Measurements from ENCODE around the gene FAM81A.
A peak's percentile ranks its signal among the peaks of the same experiment; 100 is the strongest.

Gene FAM81A

DNA sequence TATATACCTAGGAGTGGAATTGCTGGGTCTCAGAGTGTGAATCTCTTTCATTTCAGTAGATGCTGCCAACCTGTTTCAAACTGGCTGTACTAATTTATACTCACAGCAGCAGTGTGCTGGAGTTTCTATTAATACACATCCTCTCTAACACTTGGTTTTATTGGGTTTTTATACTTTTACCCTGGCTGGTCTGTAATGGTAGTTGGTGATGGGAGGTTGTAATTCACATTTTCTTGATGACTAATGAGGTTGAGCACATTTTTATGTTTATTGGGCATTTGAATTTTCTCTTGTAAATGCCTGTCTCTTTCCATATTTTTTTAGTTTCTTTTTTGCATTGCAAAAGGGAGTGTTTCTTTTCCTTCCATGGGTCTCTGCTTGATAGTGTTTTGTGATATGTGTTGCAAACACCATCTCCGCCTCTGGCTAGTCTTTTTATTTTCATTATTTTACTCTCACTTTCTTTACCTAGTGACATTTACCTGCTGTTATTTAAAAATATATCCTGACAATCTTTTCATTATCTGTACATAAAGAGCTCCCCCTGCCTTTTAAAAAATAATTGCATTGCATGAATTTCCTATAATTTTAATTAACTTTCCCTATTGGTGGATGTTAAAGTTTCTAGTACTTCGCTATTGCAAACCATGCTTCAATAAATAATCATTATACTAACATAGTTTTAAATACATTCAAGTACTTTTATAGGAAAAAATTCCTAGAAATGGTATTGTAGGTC lies 124.6 kb downstream of the FAM81A start:
- Histone ChIP-seq H3K4me1 (ENCODE audit: control insufficient read depth in 1 of 2, insufficient read depth in 2 of 2, low read length in 2 of 2) (no peaks in the 10 kb centered on the region), H3K18ac (ENCODE audit: low read length) (no peak overlapping the region), H3K79me2 (ENCODE audit: control insufficient read depth, insufficient read depth, low read length, poor library complexity) (no peaks in the 10 kb centered on the region), H2BK12ac (ENCODE audit: low read length) (no peak overlapping the region), H2AK5ac (ENCODE audit: low read length) (no peak overlapping the region), H2AFZ (ENCODE audit: insufficient read depth, low read length, poor library complexity) (no peak overlapping the region), H3K23ac (ENCODE audit: low read length) (no peak overlapping the region), H3K4me2 (ENCODE audit: low read length) (no peak overlapping the region), H3K36me3 (ENCODE audit: control insufficient read depth in 1 of 2, insufficient read depth in 2 of 2, low read length in 2 of 2) (no peaks in the 10 kb centered on the region), H2BK5ac (ENCODE audit: low read depth, low read length, poor library complexity) (no peak overlapping the region), H2BK120ac (ENCODE audit: insufficient read depth, low read length, poor library complexity) (no peak overlapping the region), H3K9me3 (ENCODE audit: insufficient read depth, low read depth, low read length) (no peaks in the 10 kb centered on the region), H3K27ac (ENCODE audit: low read depth, low read length) (no peak overlapping the region), H4K12ac (ENCODE audit: low read depth, low read length) (no peak overlapping the region), H3K14ac (ENCODE audit: low read length) (no peak overlapping the region), H3K4me3 (ENCODE audit: low read depth, low read length) (no peak overlapping the region), H3K79me1 (ENCODE audit: low read length) (no peaks in the 10 kb centered on the region), H4K91ac (ENCODE audit: low read depth, low read length) (no peak overlapping the region), H4K8ac (ENCODE audit: low read depth, low read length) (no peak overlapping the region), H3K27me3 (ENCODE audit: insufficient read depth, low read length) (no peaks in the 10 kb centered on the region), H3K4ac (ENCODE audit: low read depth, low read length) (no peak overlapping the region), H3K9ac (ENCODE audit: low read length) (no peak overlapping the region)
- DNase-seq, result no peak
- no CpG with 5 or more reads among the region's 2 CpGs for WGBS (ENCODE audit: extremely low coverage, insufficient coverage, insufficient read length)

DNA sequence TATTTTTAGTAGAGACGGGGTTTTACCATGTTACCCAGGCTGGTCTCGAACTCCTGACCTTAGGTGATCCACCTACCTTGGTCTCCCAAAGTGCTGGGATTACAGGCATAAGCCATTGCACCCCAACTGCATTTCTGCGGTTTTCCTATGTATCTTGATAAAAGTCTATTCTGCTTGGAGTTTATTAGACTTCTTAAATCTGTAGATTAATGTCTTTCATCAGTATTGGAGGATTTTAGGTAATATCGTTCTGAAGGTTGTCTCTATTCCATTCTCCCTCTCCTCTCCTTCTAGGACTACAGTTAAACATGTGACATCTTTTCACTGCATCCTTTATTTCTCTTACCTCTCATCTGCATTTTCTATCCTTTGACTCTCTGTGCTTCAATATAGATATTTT lies 127.3 kb downstream of the FAM81A start:
- WGBS (ENCODE audit: extremely low coverage, insufficient coverage, insufficient read length), result no CpG with 5 or more reads among the region's 4 CpGs
- Histone ChIP-seq H2BK12ac (ENCODE audit: low read length) (no peak overlapping the region), H3K4me2 (ENCODE audit: low read length) (no peak overlapping the region), H3K4ac (ENCODE audit: low read depth, low read length) (no peak overlapping the region), H3K4me1 (ENCODE audit: control insufficient read depth in 1 of 2, insufficient read depth in 2 of 2, low read length in 2 of 2) (no peaks in the 10 kb centered on the region), H2AK5ac (ENCODE audit: low read length) (no peak overlapping the region), H3K9me3 (ENCODE audit: insufficient read depth, low read depth, low read length) (no peaks in the 10 kb centered on the region), H4K8ac (ENCODE audit: low read depth, low read length) (no peak overlapping the region), H2AFZ (ENCODE audit: insufficient read depth, low read length, poor library complexity) (no peak overlapping the region), H3K18ac (ENCODE audit: low read length) (no peak overlapping the region), H4K91ac (ENCODE audit: low read depth, low read length) (no peak overlapping the region), H3K4me3 (ENCODE audit: low read depth, low read length) (no peak overlapping the region), H3K79me1 (ENCODE audit: low read length) (no peaks in the 10 kb centered on the region), H3K9ac (ENCODE audit: low read length) (no peak overlapping the region), H2BK120ac (ENCODE audit: insufficient read depth, low read length, poor library complexity) (no peak overlapping the region), H3K79me2 (ENCODE audit: control insufficient read depth, insufficient read depth, low read length, poor library complexity) (no peaks in the 10 kb centered on the region), H3K27me3 (ENCODE audit: insufficient read depth, low read length) (no peaks in the 10 kb centered on the region), H3K27ac (ENCODE audit: low read depth, low read length) (no peak overlapping the region), H3K14ac (ENCODE audit: low read length) (no peak overlapping the region), H2BK5ac (ENCODE audit: low read depth, low read length, poor library complexity) (no peak overlapping the region), H3K36me3 (ENCODE audit: control insufficient read depth in 1 of 2, insufficient read depth in 2 of 2, low read length in 2 of 2) (no peaks in the 10 kb centered on the region), H3K23ac (ENCODE audit: low read length) (no peak overlapping the region), H4K12ac (ENCODE audit: low read depth, low read length) (no peak overlapping the region)
- no peak for DNase-seq

DNA sequence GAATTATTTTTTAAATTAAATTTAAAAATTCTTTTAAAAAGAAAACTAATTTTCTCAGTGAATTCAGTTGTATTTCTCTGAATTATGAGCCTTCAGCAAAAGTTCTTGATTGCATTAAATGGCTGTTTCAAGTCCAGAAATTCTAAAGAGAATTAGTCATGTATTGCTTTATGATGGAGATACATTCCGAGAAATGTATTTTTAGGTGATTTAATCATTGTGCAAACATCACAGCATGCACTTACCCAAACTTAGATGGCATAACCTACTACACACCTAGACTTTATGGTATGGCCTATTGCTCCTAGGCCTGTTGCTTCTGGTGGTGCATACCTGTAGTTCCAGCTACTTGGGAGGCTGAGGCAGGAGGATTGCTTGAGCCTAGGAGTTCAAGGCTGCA lies 129.3 kb downstream of the FAM81A start:
- no peaks in the 10 kb centered on the region for H3K27me3 ChIP-seq (ENCODE audit: insufficient read depth, low read length)
- H2AK5ac ChIP-seq (ENCODE audit: low read length), result no peak overlapping the region
- no CpG with 5 or more reads among the region's 1 CpG for WGBS (ENCODE audit: extremely low coverage, insufficient coverage, insufficient read length)
- H3K4me3 ChIP-seq (ENCODE audit: low read depth, low read length), result no peak overlapping the region
- no peak overlapping the region for H3K18ac ChIP-seq (ENCODE audit: low read length)
- H3K79me2 ChIP-seq (ENCODE audit: control insufficient read depth, insufficient read depth, low read length, poor library complexity), result no peaks in the 10 kb centered on the region
- no peak overlapping the region for H4K12ac ChIP-seq (ENCODE audit: low read depth, low read length)
- H3K4me2 ChIP-seq (ENCODE audit: low read length), result no peak overlapping the region
- H3K14ac ChIP-seq (ENCODE audit: low read length), result no peak overlapping the region
- H2AFZ ChIP-seq (ENCODE audit: insufficient read depth, low read length, poor library complexity), result no peak overlapping the region
- H3K4ac ChIP-seq (ENCODE audit: low read depth, low read length), result no peak overlapping the region
- no peak overlapping the region for H3K9ac ChIP-seq (ENCODE audit: low read length)
- no peaks in the 10 kb centered on the region for H3K36me3 ChIP-seq (ENCODE audit: control insufficient read depth in 1 of 2, insufficient read depth in 2 of 2, low read length in 2 of 2)
- H3K4me1 ChIP-seq (ENCODE audit: control insufficient read depth in 1 of 2, insufficient read depth in 2 of 2, low read length in 2 of 2), result no peaks in the 10 kb centered on the region
- no peak overlapping the region for H3K27ac ChIP-seq (ENCODE audit: low read depth, low read length)
- peak; percentile 63 to 83 for DNase-seq
- no peak overlapping the region for H2BK5ac ChIP-seq (ENCODE audit: low read depth, low read length, poor library complexity)
- H4K8ac ChIP-seq (ENCODE audit: low read depth, low read length), result no peak overlapping the region
- H3K9me3 ChIP-seq (ENCODE audit: insufficient read depth, low read depth, low read length), result no peaks in the 10 kb centered on the region
- H2BK12ac ChIP-seq (ENCODE audit: low read length), result no peak overlapping the region
- no peak overlapping the region for H3K23ac ChIP-seq (ENCODE audit: low read length)
- no peak overlapping the region for H2BK120ac ChIP-seq (ENCODE audit: insufficient read depth, low read length, poor library complexity)
- no peak overlapping the region for H4K91ac ChIP-seq (ENCODE audit: low read depth, low read length)
- no peaks in the 10 kb centered on the region for H3K79me1 ChIP-seq (ENCODE audit: low read length)

DNA sequence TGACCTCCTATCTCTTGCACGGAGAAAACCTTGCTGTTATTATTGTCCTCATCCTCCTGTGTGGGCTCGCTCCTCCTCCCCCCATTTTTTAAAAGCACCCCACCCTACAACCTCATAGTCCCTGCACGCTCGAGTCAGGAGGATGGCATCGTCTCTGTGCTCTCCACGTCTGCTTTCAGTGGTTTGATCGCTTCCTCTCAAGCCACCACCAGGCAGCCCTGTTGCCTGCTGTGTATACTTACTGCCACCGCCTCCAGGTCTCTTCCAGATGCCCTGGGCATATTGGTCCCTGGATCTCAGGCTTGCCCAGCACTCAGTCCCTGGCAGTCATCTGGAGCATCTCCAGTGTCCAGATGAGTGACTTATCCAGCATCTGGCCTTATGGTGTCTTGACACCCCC lies 131.5 kb downstream of the FAM81A start:
- no peak overlapping the region for H3K18ac ChIP-seq (ENCODE audit: low read length)
- no peak overlapping the region for H4K8ac ChIP-seq (ENCODE audit: low read depth, low read length)
- H3K27me3 ChIP-seq (ENCODE audit: insufficient read depth, low read length), result no peaks in the 10 kb centered on the region
- H3K14ac ChIP-seq (ENCODE audit: low read length), result no peak overlapping the region
- H4K12ac ChIP-seq (ENCODE audit: low read depth, low read length), result no peak overlapping the region
- DNase-seq, result no peak
- H3K9me3 ChIP-seq (ENCODE audit: insufficient read depth, low read depth, low read length), result no peaks in the 10 kb centered on the region
- H4K91ac ChIP-seq (ENCODE audit: low read depth, low read length), result no peak overlapping the region
- H2BK5ac ChIP-seq (ENCODE audit: low read depth, low read length, poor library complexity), result no peak overlapping the region
- H3K36me3 ChIP-seq (ENCODE audit: control insufficient read depth in 1 of 2, insufficient read depth in 2 of 2, low read length in 2 of 2), result no peaks in the 10 kb centered on the region
- no peak overlapping the region for H3K4me3 ChIP-seq (ENCODE audit: low read depth, low read length)
- H3K23ac ChIP-seq (ENCODE audit: low read length), result no peak overlapping the region
- H3K4ac ChIP-seq (ENCODE audit: low read depth, low read length), result no peak overlapping the region
- H3K79me2 ChIP-seq (ENCODE audit: control insufficient read depth, insufficient read depth, low read length, poor library complexity), result no peaks in the 10 kb centered on the region
- H2BK120ac ChIP-seq (ENCODE audit: insufficient read depth, low read length, poor library complexity), result no peak overlapping the region
- no peaks in the 10 kb centered on the region for H3K79me1 ChIP-seq (ENCODE audit: low read length)
- no peak overlapping the region for H2BK12ac ChIP-seq (ENCODE audit: low read length)
- H2AK5ac ChIP-seq (ENCODE audit: low read length), result no peak overlapping the region
- no peak overlapping the region for H3K9ac ChIP-seq (ENCODE audit: low read length)
- no peaks in the 10 kb centered on the region for H3K4me1 ChIP-seq (ENCODE audit: control insufficient read depth in 1 of 2, insufficient read depth in 2 of 2, low read length in 2 of 2)
- no peak overlapping the region for H3K27ac ChIP-seq (ENCODE audit: low read depth, low read length)
- WGBS (ENCODE audit: extremely low coverage, insufficient coverage, insufficient read length), result no CpG with 5 or more reads among the region's 8 CpGs
- no peak overlapping the region for H3K4me2 ChIP-seq (ENCODE audit: low read length)
- H2AFZ ChIP-seq (ENCODE audit: insufficient read depth, low read length, poor library complexity), result no peak overlapping the region
